Activated CD8-positive, alpha-beta memory T cell treated with anti-CD3 and anti-CD28 coated beads, Interleukin-2, amount 50 U/mL, for 4 hours (primary cell): ENCODE data around the gene CPXM1.
"Not testable (repeated sequence)": the region's sequence is repeated elsewhere in the genome, so short reads cannot be mapped to it uniquely, and the experiment has no call there.

ENCODE experiments used
- DNase-seq: peaks from one replicate; pipeline ENCODE4 v3.0.0-alpha.2; 2020

CPXM1 gene

GRCh38 chr20:2820896-2821869 lies 20.8 kb upstream of the CPXM1 start:
- no peak for DNase-seq

- DNase-seq, result no peak
Observed at GRCh38 chr20:2820084-2820895, 19.9 kb upstream of the CPXM1 start.

- DNase-seq, result no peak
Observed at GRCh38 chr20:2817891-2818595, 17.6 kb upstream of the CPXM1 start.

GRCh38 chr20:2817341-2817726 lies 16.9 kb upstream of the CPXM1 start:
- no peak for DNase-seq

- DNase-seq, result no peak
Observed at GRCh38 chr20:2816583-2817340, 16.3 kb upstream of the CPXM1 start.

GRCh38 chr20:2816030-2816582 lies 15.7 kb upstream of the CPXM1 start, which contains the start of gene TMEM239:
Gene TMEM239, plus strand, starts transcription at chr20:2816364. Its CDS starts 191 bp downstream, at chr20:2816555.
- no peak for DNase-seq

GRCh38 chr20:2815242-2815900 lies 14.9 kb upstream of the CPXM1 start:
- DNase-seq, result no peak

- DNase-seq, result no peak
Observed at GRCh38 chr20:2814587-2815051, 14.2 kb upstream of the CPXM1 start, which contains the start of gene C20orf141. Gene C20orf141, plus strand, starts transcription at chr20:2814987. Its CDS starts 198 bp downstream, at chr20:2815185.

- no peak for DNase-seq
Observed at GRCh38 chr20:2814076-2814475, 13.6 kb upstream of the CPXM1 start.

- DNase-seq, result no peak
Observed at GRCh38 chr20:2812189-2812588, 11.8 kb upstream of the CPXM1 start.

- DNase-seq, result no peak
Observed at GRCh38 chr20:2809690-2810089, 9.3 kb upstream of the CPXM1 start.

- not testable (repeated sequence) for DNase-seq
Observed at GRCh38 chr20:2807929-2808328, 7.5 kb upstream of the CPXM1 start.

- DNase-seq, result no peak
Observed at GRCh38 chr20:2807019-2807418, 6.6 kb upstream of the CPXM1 start.

GRCh38 chr20:2806351-2806701 lies 5.9 kb upstream of the CPXM1 start:
- DNase-seq, result no peak

- DNase-seq, result no peak
Observed at GRCh38 chr20:2805689-2806350, 5.4 kb upstream of the CPXM1 start.

GRCh38 chr20:2804852-2805688 lies 4.6 kb upstream of the CPXM1 start:
- DNase-seq, result no peak

- no peak for DNase-seq
Observed at GRCh38 chr20:2804041-2804828, 3.8 kb upstream of the CPXM1 start.

- no peak for DNase-seq
Observed at GRCh38 chr20:2801286-2801728, 880 bp upstream of the CPXM1 start.
